ENCODE data around the gene LACTB. TPM values are rescaled to one million over a fixed set of nuclear protein-coding genes. Genes with fewer than 3 reads are reported as not detected.

Gene LACTB
- total and polyA plus RNA-seq, 2 of the 13 experiments (the other 11 are each of a cell fraction or from before 2014, with no cell fraction given) = 14.8 to 23.0 TPM

- TF ChIP-seq IRF9 (CRISPR knock-in tag; IDR thresholded peaks at IDR 0.05; ENCODE audit: borderline replicate concordance) = peak; percentile 84; the same call in 1 of the 2 replicates
- TF ChIP-seq, protein P1, sequence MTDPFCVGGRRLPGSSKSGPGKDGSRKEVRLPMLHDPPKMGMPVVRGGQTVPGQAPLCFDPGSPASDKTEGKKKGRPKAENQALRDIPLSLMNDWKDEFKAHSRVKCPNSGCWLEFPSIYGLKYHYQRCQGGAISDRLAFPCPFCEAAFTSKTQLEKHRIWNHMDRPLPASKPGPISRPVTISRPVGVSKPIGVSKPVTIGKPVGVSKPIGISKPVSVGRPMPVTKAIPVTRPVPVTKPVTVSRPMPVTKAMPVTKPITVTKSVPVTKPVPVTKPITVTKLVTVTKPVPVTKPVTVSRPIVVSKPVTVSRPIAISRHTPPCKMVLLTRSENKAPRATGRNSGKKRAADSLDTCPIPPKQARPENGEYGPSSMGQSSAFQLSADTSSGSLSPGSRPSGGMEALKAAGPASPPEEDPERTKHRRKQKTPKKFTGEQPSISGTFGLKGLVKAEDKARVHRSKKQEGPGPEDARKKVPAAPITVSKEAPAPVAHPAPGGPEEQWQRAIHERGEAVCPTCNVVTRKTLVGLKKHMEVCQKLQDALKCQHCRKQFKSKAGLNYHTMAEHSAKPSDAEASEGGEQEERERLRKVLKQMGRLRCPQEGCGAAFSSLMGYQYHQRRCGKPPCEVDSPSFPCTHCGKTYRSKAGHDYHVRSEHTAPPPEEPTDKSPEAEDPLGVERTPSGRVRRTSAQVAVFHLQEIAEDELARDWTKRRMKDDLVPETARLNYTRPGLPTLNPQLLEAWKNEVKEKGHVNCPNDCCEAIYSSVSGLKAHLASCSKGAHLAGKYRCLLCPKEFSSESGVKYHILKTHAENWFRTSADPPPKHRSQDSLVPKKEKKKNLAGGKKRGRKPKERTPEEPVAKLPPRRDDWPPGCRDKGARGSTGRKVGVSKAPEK (CRISPR knock-in tag; IDR thresholded peaks at IDR 0.05; ENCODE audit: borderline replicate concordance) = no peak
- peak; percentile 49; the same call in 1 of the 2 replicates for TF ChIP-seq ZNF205 (CRISPR knock-in tag; IDR thresholded peaks at IDR 0.05)
- TF ChIP-seq ZFY (CRISPR knock-in tag; IDR thresholded peaks at IDR 0.05) = peak; percentile 95
- TF ChIP-seq NR0B2 (CRISPR knock-in tag; IDR thresholded peaks at IDR 0.05) = no peak
- TF ChIP-seq, protein P2, sequence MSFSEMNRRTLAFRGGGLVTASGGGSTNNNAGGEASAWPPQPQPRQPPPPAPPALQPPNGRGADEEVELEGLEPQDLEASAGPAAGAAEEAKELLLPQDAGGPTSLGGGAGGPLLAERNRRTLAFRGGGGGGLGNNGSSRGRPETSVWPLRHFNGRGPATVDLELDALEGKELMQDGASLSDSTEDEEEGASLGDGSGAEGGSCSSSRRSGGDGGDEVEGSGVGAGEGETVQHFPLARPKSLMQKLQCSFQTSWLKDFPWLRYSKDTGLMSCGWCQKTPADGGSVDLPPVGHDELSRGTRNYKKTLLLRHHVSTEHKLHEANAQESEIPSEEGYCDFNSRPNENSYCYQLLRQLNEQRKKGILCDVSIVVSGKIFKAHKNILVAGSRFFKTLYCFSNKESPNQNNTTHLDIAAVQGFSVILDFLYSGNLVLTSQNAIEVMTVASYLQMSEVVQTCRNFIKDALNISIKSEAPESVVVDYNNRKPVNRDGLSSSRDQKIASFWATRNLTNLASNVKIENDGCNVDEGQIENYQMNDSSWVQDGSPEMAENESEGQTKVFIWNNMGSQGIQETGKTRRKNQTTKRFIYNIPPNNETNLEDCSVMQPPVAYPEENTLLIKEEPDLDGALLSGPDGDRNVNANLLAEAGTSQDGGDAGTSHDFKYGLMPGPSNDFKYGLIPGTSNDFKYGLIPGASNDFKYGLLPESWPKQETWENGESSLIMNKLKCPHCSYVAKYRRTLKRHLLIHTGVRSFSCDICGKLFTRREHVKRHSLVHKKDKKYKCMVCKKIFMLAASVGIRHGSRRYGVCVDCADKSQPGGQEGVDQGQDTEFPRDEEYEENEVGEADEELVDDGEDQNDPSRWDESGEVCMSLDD (CRISPR knock-in tag; IDR thresholded peaks at IDR 0.05; ENCODE audit: borderline replicate concordance) = peak; percentile 14; the same call in 1 of the 2 replicates
- TF ChIP-seq ARNT2 (CRISPR knock-in tag; IDR thresholded peaks at IDR 0.05; ENCODE audit: low read depth) = no peak
- TF ChIP-seq HHEX (CRISPR knock-in tag; IDR thresholded peaks at IDR 0.05) = no peak
- TF ChIP-seq ZBTB7B (CRISPR knock-in tag; IDR thresholded peaks at IDR 0.05) = peak; percentile 62; the same call in 1 of the 2 replicates
- peak; percentile 29; the same call in 1 of the 2 replicates for TF ChIP-seq RCOR2 (CRISPR knock-in tag; IDR thresholded peaks at IDR 0.05)
- TF ChIP-seq E2F2 (CRISPR knock-in tag; IDR thresholded peaks at IDR 0.05; ENCODE audit: borderline replicate concordance) = 0 out of 2 replicates have a peak, but pooled peaks have one; percentile 37
- no peak for TF ChIP-seq ZSCAN20 (CRISPR knock-in tag; IDR thresholded peaks at IDR 0.05; ENCODE audit: borderline replicate concordance)
- TF ChIP-seq SETDB1 (CRISPR knock-in tag; IDR thresholded peaks at IDR 0.05; ENCODE audit: borderline replicate concordance) = no peak
- TF ChIP-seq SNAI1 (CRISPR knock-in tag; IDR thresholded peaks at IDR 0.05; ENCODE audit: borderline replicate concordance) = 0 out of 2 replicates have a peak, but pooled peaks have one; percentile 73
- no peak for TF ChIP-seq ZNF773 (CRISPR knock-in tag; IDR thresholded peaks at IDR 0.05; ENCODE audit: borderline replicate concordance)
- TF ChIP-seq, protein P3, sequence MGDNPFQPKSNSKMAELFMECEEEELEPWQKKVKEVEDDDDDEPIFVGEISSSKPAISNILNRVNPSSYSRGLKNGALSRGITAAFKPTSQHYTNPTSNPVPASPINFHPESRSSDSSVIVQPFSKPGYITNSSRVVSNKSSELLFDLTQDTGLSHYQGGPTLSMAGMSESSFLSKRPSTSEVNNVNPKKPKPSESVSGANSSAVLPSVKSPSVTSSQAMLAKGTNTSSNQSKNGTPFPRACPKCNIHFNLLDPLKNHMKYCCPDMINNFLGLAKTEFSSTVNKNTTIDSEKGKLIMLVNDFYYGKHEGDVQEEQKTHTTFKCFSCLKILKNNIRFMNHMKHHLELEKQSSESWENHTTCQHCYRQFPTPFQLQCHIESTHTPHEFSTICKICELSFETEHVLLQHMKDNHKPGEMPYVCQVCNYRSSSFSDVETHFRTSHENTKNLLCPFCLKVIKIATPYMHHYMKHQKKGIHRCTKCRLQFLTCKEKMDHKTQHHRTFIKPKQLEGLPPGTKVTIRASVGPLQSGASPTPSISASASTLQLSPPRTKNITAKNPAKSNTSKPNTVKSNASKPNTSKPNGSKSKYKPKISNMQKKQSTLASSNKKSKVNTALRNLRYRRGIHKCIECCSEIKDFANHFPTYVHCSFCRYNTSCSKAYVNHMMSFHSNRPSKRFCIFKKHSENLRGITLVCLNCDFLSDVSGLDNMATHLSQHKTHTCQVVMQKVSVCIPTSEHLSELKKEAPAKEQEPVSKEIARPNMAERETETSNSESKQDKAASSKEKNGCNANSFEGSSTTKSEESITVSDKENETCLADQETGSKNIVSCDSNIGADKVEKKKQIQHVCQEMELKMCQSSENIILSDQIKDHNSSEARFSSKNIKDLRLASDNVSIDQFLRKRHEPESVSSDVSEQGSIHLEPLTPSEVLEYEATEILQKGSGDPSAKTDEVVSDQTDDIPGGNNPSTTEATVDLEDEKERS (CRISPR knock-in tag; IDR thresholded peaks at IDR 0.05) = no peak; the same call in 1 of the 2 replicates
These were observed 35.6 kb downstream of the LACTB start, which contains the start of gene RPS27L (continued) for GRCh38 chr15:63157118-63157843.

Data from HepG2 (cell line).